ENCODE data around the gene TBC1D22A.
A peak's percentile ranks its signal among the peaks of the same experiment; 100 is the strongest.
"Not testable (repeated sequence)": the region's sequence is repeated elsewhere in the genome, so short reads cannot be mapped to it uniquely, and the experiment has no call there.

TBC1D22A gene

GRCh38 chr22:46815896-46816731, 53.7 kb downstream of the TBC1D22A start:
- DNase-seq: peak; percentile 44

- not testable (repeated sequence) for DNase-seq
Measured at GRCh38 chr22:46817390-46817789, 54.9 kb downstream of the TBC1D22A start.

- no peak for DNase-seq
Measured at GRCh38 chr22:46823248-46823647, 60.8 kb downstream of the TBC1D22A start.

GRCh38 chr22:46823654-46824053, 61.2 kb downstream of the TBC1D22A start:
- no peak for DNase-seq

GRCh38 chr22:46824344-46824909, 62.0 kb downstream of the TBC1D22A start:
- no peak for DNase-seq

- DNase-seq: peak; percentile 15
Measured at GRCh38 chr22:46824980-46825544, 62.6 kb downstream of the TBC1D22A start.

GRCh38 chr22:46826438-46827135, 64.1 kb downstream of the TBC1D22A start:
- DNase-seq: no peak

- DNase-seq: peak; percentile 55
Measured at GRCh38 chr22:46827136-46827780, 64.8 kb downstream of the TBC1D22A start.

GRCh38 chr22:46827781-46828180, 65.3 kb downstream of the TBC1D22A start:
- DNase-seq: no peak

- DNase-seq: peak; percentile 38
Measured at GRCh38 chr22:46828323-46828900, 66.0 kb downstream of the TBC1D22A start.

- no peak for DNase-seq
Measured at GRCh38 chr22:46829117-46829891, 66.9 kb downstream of the TBC1D22A start.

- DNase-seq: peak; percentile 28
Measured at GRCh38 chr22:46829941-46830715, 67.7 kb downstream of the TBC1D22A start.

GRCh38 chr22:46830841-46831240, 68.4 kb downstream of the TBC1D22A start:
- peak; percentile 24 for DNase-seq

- DNase-seq: peak; percentile 38
Measured at GRCh38 chr22:46833228-46833627, 70.8 kb downstream of the TBC1D22A start.

GRCh38 chr22:46834021-46834737, 71.7 kb downstream of the TBC1D22A start:
- no peak for DNase-seq

GRCh38 chr22:46835288-46835687, 72.8 kb downstream of the TBC1D22A start:
- no peak for DNase-seq

GRCh38 chr22:46835693-46836092, 73.2 kb downstream of the TBC1D22A start:
- DNase-seq: no peak

GRCh38 chr22:46841522-46841921, 79.1 kb downstream of the TBC1D22A start:
- DNase-seq: no peak

- peak; percentile 44 for DNase-seq
Measured at GRCh38 chr22:46842606-46843005, 80.2 kb downstream of the TBC1D22A start.

- DNase-seq: no peak
Measured at GRCh38 chr22:46843821-46844255, 81.4 kb downstream of the TBC1D22A start.
